ENCODE data around the gene MXD1. TPM values are rescaled to one million over a fixed set of nuclear protein-coding genes. Genes with fewer than 3 reads are reported as not detected.

MXD1 gene
- total RNA-seq, 1 experiment from 2014 or later, result 6.5 TPM

DNA sequence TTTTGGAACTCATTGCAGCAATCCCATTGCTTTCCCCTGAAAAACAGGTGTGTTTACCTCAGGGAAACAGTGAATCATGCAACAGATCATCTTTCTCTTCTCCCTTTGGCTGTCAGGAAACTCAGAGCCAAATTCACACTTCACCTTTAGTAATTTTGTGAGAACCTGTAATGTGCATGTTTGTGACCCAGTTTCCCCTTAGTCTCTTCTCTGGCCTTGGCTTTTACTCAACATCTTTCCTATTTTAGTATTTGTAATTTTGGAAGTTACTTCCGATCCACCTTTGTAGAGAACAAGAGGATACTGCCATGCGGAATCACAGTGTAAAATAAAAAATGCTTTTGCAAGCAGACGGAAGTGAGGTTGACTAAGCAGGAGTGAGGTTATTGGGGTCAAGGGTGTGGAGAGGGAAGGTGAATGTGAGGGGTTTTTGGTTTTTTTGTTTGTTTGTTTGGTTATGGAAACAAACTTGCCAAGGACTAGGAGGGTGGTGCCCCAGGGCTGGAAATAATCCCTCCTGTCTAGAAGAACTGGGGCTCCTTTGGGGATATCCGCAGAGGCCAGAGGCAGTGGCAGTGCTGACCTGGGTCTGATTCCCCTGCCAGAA lies 32.5 kb downstream of the MXD1 start:
- POLR2A ChIA-PET, result no interaction called here
- no TSS peak for BruUV-seq (replicated peaks)
- in situ Hi-C loops (cut with HindIII; ENCODE audit: low pct_unique_long_range_greater_than_20kb, low sequenced_read_pairs) (no loop called here), intact Hi-C loops (cut with micrococcal nuclease; ENCODE audit: unreplicated experiment) (no loop called here)
- H3K27me3 ChIP-seq (ENCODE audit: control insufficient read depth, insufficient read depth, low read length), result no peaks in the 10 kb centered on the region
- no peaks in the 10 kb centered on the region for H3K36me3 ChIP-seq (ENCODE audit: control insufficient read depth, insufficient read depth, low read length)
- peaks cover 23% of the 10 kb centered on the region for H3K4me1 ChIP-seq (ENCODE audit: control insufficient read depth, insufficient read depth, low read length)
- no peak for DNase-seq (ENCODE audit: low read depth, low spot score)
- TF ChIP-seq TCF7L2 (IDR thresholded peaks at IDR 0.05; ENCODE audit: low read depth, low read length), result no peak
- TF ChIP-seq POLR2AphosphoS5 (IDR thresholded peaks at IDR 0.05; ENCODE audit: low read depth, low read length), result no peak
- no peak for TF ChIP-seq SIN3A (IDR thresholded peaks at IDR 0.05; ENCODE audit: borderline replicate concordance, insufficient read depth, low read depth, low read length)
- TF ChIP-seq, protein P1, sequence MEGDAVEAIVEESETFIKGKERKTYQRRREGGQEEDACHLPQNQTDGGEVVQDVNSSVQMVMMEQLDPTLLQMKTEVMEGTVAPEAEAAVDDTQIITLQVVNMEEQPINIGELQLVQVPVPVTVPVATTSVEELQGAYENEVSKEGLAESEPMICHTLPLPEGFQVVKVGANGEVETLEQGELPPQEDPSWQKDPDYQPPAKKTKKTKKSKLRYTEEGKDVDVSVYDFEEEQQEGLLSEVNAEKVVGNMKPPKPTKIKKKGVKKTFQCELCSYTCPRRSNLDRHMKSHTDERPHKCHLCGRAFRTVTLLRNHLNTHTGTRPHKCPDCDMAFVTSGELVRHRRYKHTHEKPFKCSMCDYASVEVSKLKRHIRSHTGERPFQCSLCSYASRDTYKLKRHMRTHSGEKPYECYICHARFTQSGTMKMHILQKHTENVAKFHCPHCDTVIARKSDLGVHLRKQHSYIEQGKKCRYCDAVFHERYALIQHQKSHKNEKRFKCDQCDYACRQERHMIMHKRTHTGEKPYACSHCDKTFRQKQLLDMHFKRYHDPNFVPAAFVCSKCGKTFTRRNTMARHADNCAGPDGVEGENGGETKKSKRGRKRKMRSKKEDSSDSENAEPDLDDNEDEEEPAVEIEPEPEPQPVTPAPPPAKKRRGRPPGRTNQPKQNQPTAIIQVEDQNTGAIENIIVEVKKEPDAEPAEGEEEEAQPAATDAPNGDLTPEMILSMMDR (IDR thresholded peaks at IDR 0.05), result no peak
- TF ChIP-seq, protein P2, sequence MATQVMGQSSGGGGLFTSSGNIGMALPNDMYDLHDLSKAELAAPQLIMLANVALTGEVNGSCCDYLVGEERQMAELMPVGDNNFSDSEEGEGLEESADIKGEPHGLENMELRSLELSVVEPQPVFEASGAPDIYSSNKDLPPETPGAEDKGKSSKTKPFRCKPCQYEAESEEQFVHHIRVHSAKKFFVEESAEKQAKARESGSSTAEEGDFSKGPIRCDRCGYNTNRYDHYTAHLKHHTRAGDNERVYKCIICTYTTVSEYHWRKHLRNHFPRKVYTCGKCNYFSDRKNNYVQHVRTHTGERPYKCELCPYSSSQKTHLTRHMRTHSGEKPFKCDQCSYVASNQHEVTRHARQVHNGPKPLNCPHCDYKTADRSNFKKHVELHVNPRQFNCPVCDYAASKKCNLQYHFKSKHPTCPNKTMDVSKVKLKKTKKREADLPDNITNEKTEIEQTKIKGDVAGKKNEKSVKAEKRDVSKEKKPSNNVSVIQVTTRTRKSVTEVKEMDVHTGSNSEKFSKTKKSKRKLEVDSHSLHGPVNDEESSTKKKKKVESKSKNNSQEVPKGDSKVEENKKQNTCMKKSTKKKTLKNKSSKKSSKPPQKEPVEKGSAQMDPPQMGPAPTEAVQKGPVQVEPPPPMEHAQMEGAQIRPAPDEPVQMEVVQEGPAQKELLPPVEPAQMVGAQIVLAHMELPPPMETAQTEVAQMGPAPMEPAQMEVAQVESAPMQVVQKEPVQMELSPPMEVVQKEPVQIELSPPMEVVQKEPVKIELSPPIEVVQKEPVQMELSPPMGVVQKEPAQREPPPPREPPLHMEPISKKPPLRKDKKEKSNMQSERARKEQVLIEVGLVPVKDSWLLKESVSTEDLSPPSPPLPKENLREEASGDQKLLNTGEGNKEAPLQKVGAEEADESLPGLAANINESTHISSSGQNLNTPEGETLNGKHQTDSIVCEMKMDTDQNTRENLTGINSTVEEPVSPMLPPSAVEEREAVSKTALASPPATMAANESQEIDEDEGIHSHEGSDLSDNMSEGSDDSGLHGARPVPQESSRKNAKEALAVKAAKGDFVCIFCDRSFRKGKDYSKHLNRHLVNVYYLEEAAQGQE (IDR thresholded peaks at IDR 0.05; ENCODE audit: insufficient read depth in 1 of 2, low read depth in 2 of 2, low read length in 1 of 2), result no peak
- H3K9me3 ChIP-seq (ENCODE audit: control insufficient read depth, insufficient read depth, low read depth, low read length), result no peaks in the 10 kb centered on the region
- no peak overlapping the region for H3K4me3 ChIP-seq (ENCODE audit: low read depth in 2 of 2, low read length in 2 of 2)
- ATAC-seq, result peak; percentile 45
- CTCF ChIA-PET, result interaction anchor here (0.7 kb wide), 1 partner anchor 125 kb away, joined by 5 read pairs; no protein-coding TSS in a partner anchor
- H3K27ac ChIP-seq (ENCODE audit: low read length), result peak overlapping the region; percentile 62

DNA sequence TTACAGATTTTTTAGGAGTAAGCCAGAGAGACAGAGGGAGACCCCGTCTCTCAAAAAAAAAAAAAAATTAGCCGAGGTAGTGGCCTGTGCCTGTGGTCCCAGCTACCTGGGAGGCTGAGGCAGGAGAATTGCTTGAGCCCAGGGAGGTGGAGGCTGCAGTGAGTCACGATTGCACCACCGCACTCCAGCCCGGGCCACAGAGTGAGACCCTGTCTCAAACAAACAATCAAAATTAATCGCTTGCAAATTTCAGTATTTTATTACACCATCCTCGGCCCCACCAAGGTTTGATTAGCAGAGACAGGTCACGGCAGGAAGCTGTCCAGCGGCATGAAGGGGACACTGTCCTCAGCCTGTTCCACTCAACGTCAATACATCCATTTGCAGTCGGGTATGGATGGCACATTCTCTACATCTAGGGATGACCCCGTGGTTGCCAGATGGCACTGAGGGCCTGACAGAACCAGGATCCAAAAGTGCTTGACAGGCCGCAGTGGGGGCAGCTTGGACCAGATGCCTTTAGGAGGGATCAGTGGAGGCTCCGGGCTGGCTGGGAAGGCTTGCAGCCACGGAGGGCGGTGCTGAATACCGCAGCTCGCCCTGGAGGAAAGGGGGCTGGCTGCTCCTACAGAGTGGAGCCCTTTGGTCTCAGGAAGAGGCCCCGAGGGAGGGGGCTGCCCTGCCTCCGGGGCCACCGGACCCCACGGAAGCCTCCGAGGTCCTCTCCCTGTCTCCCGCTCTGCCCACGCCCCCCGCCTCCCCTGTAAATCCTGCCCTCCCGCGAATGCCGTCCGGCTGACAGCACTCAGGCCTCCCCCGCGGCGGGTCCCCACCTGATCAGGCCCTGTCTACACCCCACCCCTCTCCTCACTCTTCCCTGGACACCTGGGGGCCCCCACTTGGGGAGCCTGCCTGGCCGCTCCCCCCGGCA lies 33.4 kb downstream of the MXD1 start:
- ChIA-PET POLR2A (no interaction called here), CTCF (interaction anchor here (0.7 kb wide), 1 partner anchor 124 kb away, joined by 5 read pairs; no protein-coding TSS in a partner anchor)
- Histone ChIP-seq H3K27me3 (ENCODE audit: control insufficient read depth, insufficient read depth, low read length) (no peaks in the 10 kb centered on the region), H3K9me3 (ENCODE audit: control insufficient read depth, insufficient read depth, low read depth, low read length) (no peaks in the 10 kb centered on the region), H3K36me3 (ENCODE audit: control insufficient read depth, insufficient read depth, low read length) (no peaks in the 10 kb centered on the region), H3K4me1 (ENCODE audit: control insufficient read depth, insufficient read depth, low read length) (peaks cover 23% of the 10 kb centered on the region), H3K27ac (ENCODE audit: low read length) (no peak overlapping the region; the same call in 1 of the 2 replicates), H3K4me3 (ENCODE audit: low read depth in 2 of 2, low read length in 2 of 2) (no peak overlapping the region)
- ATAC-seq (no peak), DNase-seq (ENCODE audit: low read depth, low spot score) (no peak)
- BruUV-seq (replicated peaks), result no TSS peak
- no peak for TF ChIP-seq SIN3A (IDR thresholded peaks at IDR 0.05; ENCODE audit: borderline replicate concordance, insufficient read depth, low read depth, low read length)
- no peak for TF ChIP-seq TCF7L2 (IDR thresholded peaks at IDR 0.05; ENCODE audit: low read depth, low read length)
- TF ChIP-seq, protein P1 (IDR thresholded peaks at IDR 0.05), result no peak
- no peak for TF ChIP-seq POLR2AphosphoS5 (IDR thresholded peaks at IDR 0.05; ENCODE audit: low read depth, low read length)
- TF ChIP-seq, protein P2 (IDR thresholded peaks at IDR 0.05; ENCODE audit: insufficient read depth in 1 of 2, low read depth in 2 of 2, low read length in 1 of 2), result no peak
- in situ Hi-C loops (cut with HindIII; ENCODE audit: low pct_unique_long_range_greater_than_20kb, low sequenced_read_pairs), result no loop called here
- intact Hi-C loops (cut with micrococcal nuclease; ENCODE audit: unreplicated experiment), result no loop called here
